Measurements from ENCODE around the gene MYL9.

GRCh38 chr20:36579996-36580545 lies 38.8 kb downstream of the MYL9 start:
- TF ChIP-seq CTCF (conservative IDR thresholded peaks at IDR 0.05 in 1 of 2, IDR thresholded peaks at IDR 0.05 in 1 of 2; ENCODE audit: low read depth in 1 of 2, low read length in 2 of 2) (no peak), EZH2 (IDR thresholded peaks at IDR 0.05; ENCODE audit: low read length, missing control alignments) (no peak)

All from fibroblast of lung (primary cell).